ENCODE data around the gene TMX3. TPM values are rescaled to one million over a fixed set of nuclear protein-coding genes. Genes with fewer than 3 reads are reported as not detected.

The TMX3 gene
- total RNA-seq, 2 experiments from 2014 or later = 35.5 to 41.3 TPM

- intact Hi-C loops (cut with micrococcal nuclease) = no loop called here
- no peaks in the 10 kb centered on the region for H3K4me1 Mint-ChIP-seq (ENCODE audit: low read depth)
- DNase-seq = no peak
- CTCF ChIA-PET = no interaction called here
- peaks cover 2% of the 10 kb centered on the region for H3K9me3 Mint-ChIP-seq
- H3K4me3 Mint-ChIP-seq = no peak overlapping the region
- no peak overlapping the region for H3K27ac Mint-ChIP-seq
- no peaks in the 10 kb centered on the region for H3K36me3 Mint-ChIP-seq (ENCODE audit: low read depth)
- peaks cover 33% of the 10 kb centered on the region for H3K27me3 Mint-ChIP-seq (ENCODE audit: low read depth)
Observed at GRCh38 chr18:68642003-68642402, 72.9 kb downstream of the TMX3 start.

- Mint-ChIP-seq H3K36me3 (ENCODE audit: low read depth) (no peaks in the 10 kb centered on the region), H3K27ac (no peak overlapping the region), H3K9me3 (peaks cover 2% of the 10 kb centered on the region), H3K4me1 (ENCODE audit: low read depth) (no peaks in the 10 kb centered on the region), H3K27me3 (ENCODE audit: low read depth) (peaks cover 35% of the 10 kb centered on the region), H3K4me3 (no peak overlapping the region)
- CTCF ChIA-PET = no interaction called here
- intact Hi-C loops (cut with micrococcal nuclease) = no loop called here
- DNase-seq = no peak
Observed at GRCh38 chr18:68640861-68641260, 74.0 kb downstream of the TMX3 start.

GRCh38 chr18:68638613-68639012 lies 76.3 kb downstream of the TMX3 start:
- H3K4me1 Mint-ChIP-seq (ENCODE audit: low read depth) = no peaks in the 10 kb centered on the region
- intact Hi-C loops (cut with micrococcal nuclease) = no loop called here
- peaks cover 2% of the 10 kb centered on the region for H3K9me3 Mint-ChIP-seq
- H3K4me3 Mint-ChIP-seq = no peak overlapping the region
- peaks cover 29% of the 10 kb centered on the region for H3K27me3 Mint-ChIP-seq (ENCODE audit: low read depth)
- CTCF ChIA-PET = interaction anchor here (1.5 kb wide), 1 partner anchor 10 kb away, joined by 4 read pairs; no protein-coding TSS in a partner anchor
- no peak for DNase-seq
- H3K27ac Mint-ChIP-seq = no peak overlapping the region
- no peaks in the 10 kb centered on the region for H3K36me3 Mint-ChIP-seq (ENCODE audit: low read depth)

- Mint-ChIP-seq H3K4me1 (ENCODE audit: low read depth) (no peaks in the 10 kb centered on the region), H3K27ac (no peak overlapping the region), H3K27me3 (ENCODE audit: low read depth) (peaks cover 2% of the 10 kb centered on the region), H3K4me3 (no peak overlapping the region), H3K9me3 (no peaks in the 10 kb centered on the region), H3K36me3 (ENCODE audit: low read depth) (no peaks in the 10 kb centered on the region)
- intact Hi-C loops (cut with micrococcal nuclease) = no loop called here
- CTCF ChIA-PET = no interaction called here
- no peak for DNase-seq
Observed at GRCh38 chr18:68627812-68628211, 87.1 kb downstream of the TMX3 start.

Other genes with a start within 250 kb of the TMX3 start
- gene CCDC102B, start 83.0 kb upstream of the TMX3 start, total RNA-seq = 1 to 10 TPM; 1.3 to 1.7 TPM

All from activated naive CD4-positive, alpha-beta T cell treated with anti-CD3 and anti-CD28 coated beads for 36 hours (primary cell).